22Rv1 (cell line): ENCODE data around the gene IL1F10.

Experiments used
- ZFX ChIP-seq: fragments of 450-650 bp; IDR thresholded peaks from 2 replicates; pipeline ENCODE4 v1.6.1; 2017; ENCODE audit warnings: antibody characterized with exemption, borderline replicate concordance
- TF ChIP-seq, protein P1 (sequence below): fragments of 450-650 bp; IDR thresholded peaks from 2 replicates; pipeline ENCODE4 v1.5.1; 2017; ENCODE audit warnings: mild to moderate bottlenecking

DNA sequence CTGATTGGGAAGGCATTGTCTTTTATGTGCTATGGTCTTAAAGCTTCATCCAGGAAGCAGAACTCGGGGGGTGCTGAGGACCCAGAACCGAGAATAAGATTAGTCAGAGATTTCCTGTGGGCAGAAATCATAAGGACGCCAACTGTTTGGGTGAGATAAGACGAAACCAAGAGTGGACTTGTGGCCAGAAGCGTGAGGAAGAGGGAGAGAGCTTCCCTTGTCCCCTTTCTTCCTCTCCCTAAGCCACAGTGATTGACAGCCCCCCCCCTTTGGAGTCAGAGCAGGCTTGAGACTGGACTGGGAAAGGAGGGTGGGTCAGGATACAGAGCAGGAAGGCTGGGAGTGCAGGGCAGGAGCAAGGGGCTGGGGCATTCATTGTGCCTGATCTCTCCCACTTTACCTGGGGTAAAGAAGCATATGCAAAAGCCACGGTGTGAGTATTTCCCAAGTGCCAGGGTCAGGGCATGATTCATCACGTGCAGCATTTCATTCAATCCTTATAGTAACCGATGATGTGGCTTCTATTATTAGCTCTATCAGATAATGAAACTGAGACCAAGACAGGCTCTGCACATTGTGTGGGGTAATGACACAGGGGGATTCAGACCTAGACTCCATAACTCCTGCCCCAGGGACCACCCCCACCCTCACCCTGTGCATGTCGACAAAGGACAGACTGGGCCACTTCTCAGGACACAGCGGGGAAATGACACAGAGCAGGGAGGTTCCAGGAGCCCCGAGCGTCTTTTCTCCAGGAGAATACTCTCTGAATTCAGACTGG is 56.6 kb downstream of the IL1F10 start:
- TF ChIP-seq, protein P1, sequence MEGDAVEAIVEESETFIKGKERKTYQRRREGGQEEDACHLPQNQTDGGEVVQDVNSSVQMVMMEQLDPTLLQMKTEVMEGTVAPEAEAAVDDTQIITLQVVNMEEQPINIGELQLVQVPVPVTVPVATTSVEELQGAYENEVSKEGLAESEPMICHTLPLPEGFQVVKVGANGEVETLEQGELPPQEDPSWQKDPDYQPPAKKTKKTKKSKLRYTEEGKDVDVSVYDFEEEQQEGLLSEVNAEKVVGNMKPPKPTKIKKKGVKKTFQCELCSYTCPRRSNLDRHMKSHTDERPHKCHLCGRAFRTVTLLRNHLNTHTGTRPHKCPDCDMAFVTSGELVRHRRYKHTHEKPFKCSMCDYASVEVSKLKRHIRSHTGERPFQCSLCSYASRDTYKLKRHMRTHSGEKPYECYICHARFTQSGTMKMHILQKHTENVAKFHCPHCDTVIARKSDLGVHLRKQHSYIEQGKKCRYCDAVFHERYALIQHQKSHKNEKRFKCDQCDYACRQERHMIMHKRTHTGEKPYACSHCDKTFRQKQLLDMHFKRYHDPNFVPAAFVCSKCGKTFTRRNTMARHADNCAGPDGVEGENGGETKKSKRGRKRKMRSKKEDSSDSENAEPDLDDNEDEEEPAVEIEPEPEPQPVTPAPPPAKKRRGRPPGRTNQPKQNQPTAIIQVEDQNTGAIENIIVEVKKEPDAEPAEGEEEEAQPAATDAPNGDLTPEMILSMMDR: no peak
- no peak for TF ChIP-seq ZFX
